GM12878 (cell line): ENCODE data around the gene ADAMTSL2. TPM values are rescaled to one million over a fixed set of nuclear protein-coding genes. Genes with fewer than 3 reads are reported as not detected.

ENCODE experiments used
- ATAC-seq: fragments of 200-7000 bp; cut with Tn5 transposase; 3 replicates; pipeline ENCODE4 v1.9.1; 2020; ENCODE audit warnings: mild to moderate bottlenecking, moderate library complexity
- BruUV-seq: library from RNA; stranded (reverse); fragments of 400-500 nt; replicated peaks from 2 replicates; lab custom pipeline; 2021; lab: Mats Ljungman, UMichigan
- CTCF ChIA-PET: fragments of 300-600 bp; sonication (Branson Sonifier 250); formaldehyde crosslinking; extraction: SDS; loops from one replicate; lab custom pipeline; 2021; ENCODE audit warnings: inconsistent platforms; lab: Yijun Ruan, JAX
- POLR2A ChIA-PET: fragments of 350-600 bp; formaldehyde crosslinking; extraction: SDS; loops from one replicate; lab custom pipeline; 2021; ENCODE audit warnings: inconsistent platforms; lab: Charles Lee
- RAD21 ChIA-PET: fragments of 300-600 bp; sonication (Branson Sonifier 250); formaldehyde crosslinking; loops from one replicate; lab custom pipeline; 2023; ENCODE audit warnings: antibody characterized with exemption; ENCODE audit not compliant: unreplicated experiment; lab: Charles Lee
- SMC1A ChIA-PET: fragments of 300-600 bp; sonication (Branson Sonifier 250); formaldehyde crosslinking; loops from one replicate; lab custom pipeline; 2023; ENCODE audit not compliant: unreplicated experiment, uncharacterized antibody; lab: Charles Lee
- DNase-seq: peaks from one replicate; pipeline ENCODE4 v3.0.0-alpha.2; 2011; ENCODE audit warnings: low read depth, low spot score
- FAIRE-seq: peaks from 3 replicates; lab custom pipeline; 2011; peaks lifted over from hg19 to GRCh38; lab: Jason Lieb, UNC
- H2AFZ ChIP-seq: 2 replicates; pipeline ENCODE4 v1.6.0; 2011; ENCODE audit warnings: low read depth, low read length, control low read depth; ENCODE audit not compliant: control insufficient read depth
- H3K27ac ChIP-seq: 2 replicates; pipeline ENCODE4 v1.5.1; 2011; ENCODE audit warnings: control low read depth; ENCODE audit not compliant: control insufficient read depth, insufficient read depth
- H3K27me3 ChIP-seq, 2 experiments: replicated peaks in 1 of 2; 2 replicates each; pipeline versions ENCODE4 v1.6.0 to v1.6.1; 2011; ENCODE audit warnings: low read length in 1 of 2; ENCODE audit not compliant: control insufficient read depth in 2 of 2, insufficient read depth in 2 of 2
- H3K36me3 ChIP-seq, 2 experiments: 2 replicates each; pipeline ENCODE4 v1.5.1; 2011; ENCODE audit warnings: low read length in 1 of 2; ENCODE audit not compliant: control insufficient read depth in 2 of 2, insufficient read depth in 2 of 2
- H3K4me1 ChIP-seq: 2 replicates; pipeline ENCODE4 v1.6.1; 2011; ENCODE audit warnings: mild to moderate bottlenecking, low read length, moderate library complexity, mixed read lengths; ENCODE audit not compliant: control insufficient read depth, insufficient read depth
- H3K4me2 ChIP-seq: 2 replicates; pipeline ENCODE4 v1.6.0; 2011; ENCODE audit warnings: control low read depth; ENCODE audit not compliant: control insufficient read depth, insufficient read depth
- H3K4me3 ChIP-seq: fragments of 200-600 bp; sonication (generic); 2 replicates; pipeline ENCODE4 v1.5.1; 2016
- H3K79me2 ChIP-seq: 2 replicates; pipeline ENCODE4 v1.6.0; 2011; ENCODE audit warnings: low read length; ENCODE audit not compliant: control insufficient read depth, insufficient read depth
- H3K9ac ChIP-seq: 2 replicates; pipeline ENCODE4 v1.8.0; 2011; ENCODE audit warnings: low read length, control low read depth, mixed read lengths; ENCODE audit not compliant: control insufficient read depth, insufficient read depth
- H3K9me3 ChIP-seq: replicated peaks from 3 replicates; pipeline ENCODE4 v1.5.1; 2011; ENCODE audit warnings: mild to moderate bottlenecking, low read length; ENCODE audit not compliant: control insufficient read depth, insufficient read depth
- H4K20me1 ChIP-seq: 2 replicates; pipeline ENCODE4 v1.6.0; 2011; ENCODE audit not compliant: control insufficient read depth, insufficient read depth
- BRCA1 ChIP-seq: IDR thresholded peaks from 2 replicates; pipeline ENCODE4 v1.6.1; 2011; ENCODE audit warnings: low read depth, low read length, improper control_type of control experiment
- JUND ChIP-seq: IDR thresholded peaks from 2 replicates; pipeline ENCODE4 v1.6.1; 2012; ENCODE audit warnings: low read depth, mild to moderate bottlenecking, low read length, improper control_type of control experiment, moderate library complexity
- NR2C1 ChIP-seq: fragments of 450-650 bp; IDR thresholded peaks from 2 replicates; pipeline ENCODE4 v1.6.1; 2017; ENCODE audit warnings: antibody characterized with exemption, mild to moderate bottlenecking, moderate library complexity
- NRF1 ChIP-seq: conservative IDR thresholded peaks from 2 replicates; pipeline ENCODE4 v1.6.1; 2011; ENCODE audit warnings: mild to moderate bottlenecking, low read depth, low read length, improper control_type of control experiment
- PAX5 ChIP-seq: IDR thresholded peaks from 2 replicates; pipeline ENCODE4 v1.6.1; 2011; ENCODE audit warnings: low read depth, low read length, borderline replicate concordance
- PML ChIP-seq: IDR thresholded peaks from 2 replicates; pipeline ENCODE4 v1.6.1; 2012; ENCODE audit warnings: low read length, inconsistent platforms
- RAD21 ChIP-seq: IDR thresholded peaks from 2 replicates; pipeline ENCODE4 v1.6.1; 2011; ENCODE audit warnings: mild to moderate bottlenecking, low read depth, low read length, moderate library complexity; ENCODE audit not compliant: insufficient read depth
- SMC3 ChIP-seq: IDR thresholded peaks from 2 replicates; pipeline ENCODE4 v1.6.1; 2011; ENCODE audit warnings: low read length, improper control_type of control experiment, borderline replicate concordance
- SP1 ChIP-seq: IDR thresholded peaks from one replicate; pipeline ENCODE4 v1.6.1; 2011; ENCODE audit warnings: low read depth, low read length
- STAT1 ChIP-seq: fragments of 450-650 bp; conservative IDR thresholded peaks from 2 replicates; pipeline ENCODE4 v1.6.1; 2014; ENCODE audit warnings: antibody characterized with exemption, mild to moderate bottlenecking
- WRNIP1 ChIP-seq: IDR thresholded peaks from 2 replicates; pipeline ENCODE4 v1.6.1; 2011; ENCODE audit warnings: low read depth, low read length, improper control_type of control experiment, borderline replicate concordance
- YBX1 ChIP-seq: fragments of 450-650 bp; IDR thresholded peaks from 2 replicates; pipeline ENCODE4 v1.6.1; 2016; ENCODE audit warnings: antibody characterized with exemption
- ZBED1 ChIP-seq: IDR thresholded peaks from 2 replicates; pipeline ENCODE4 v1.6.1; 2016; ENCODE audit warnings: borderline replicate concordance
- WGBS: methylation state at CpG from one replicate; pipeline ENCODE4 v1.1.6; 2016; ENCODE audit warnings: low lambda C conversion rate; ENCODE audit not compliant: insufficient replicate concordance, insufficient coverage; ENCODE audit errors: missing lambda C conversion rate; 5-methylcytosine and 5-hydroxymethylcytosine counted together
- in situ Hi-C: fragments of 300-500 bp; cut with MboI; formaldehyde crosslinking; loops from 9 replicates; pipeline ENCODE4 v1.14.3; 2018; ENCODE audit warnings: mixed read lengths
- intact Hi-C: fragments of 100-400 bp; cut with micrococcal nuclease; formaldehyde crosslinking; loops from one replicate; pipeline ENCODE4 v1.14.2; 2022; ENCODE audit not compliant: unreplicated experiment
- polyA plus RNA-seq, 11 experiments: library from polyadenylated mRNA; depleted of rRNA in 4 of 11; unstranded in 6 of 11; stranded (reverse) in 5 of 11; fragments of >200 nt; fragmentation: Nextera tagmentation in 4 of 11; fragmentation: Illumina TruSeq in 1 of 11; extraction: Ambion mirVana in 4 of 11; extraction: Trizol in 1 of 11; gene quantifications; 1 replicate in 1 of 11; 2 replicates in 10 of 11; pipeline versions ENCODE4 v1.2.1 to v1.2.3, GENCODE V29; 2011 to 2016; ENCODE audit warnings: inconsistent platforms in 2 of 11, missing spikeins in 2 of 11, low read depth in 1 of 11
- total RNA-seq, 4 experiments: library from RNA; depleted of rRNA in 3 of 4; stranded (reverse); fragments of >200 nt in 3 of 4; fragmentation: Illumina TruSeq in 1 of 4; extraction: Trizol in 1 of 4; gene quantifications; 2 replicates each; pipeline versions ENCODE4 v1.2.1 to v1.2.3, GENCODE V29; 2013 to 2021
- TF ChIP-seq, protein P1 (sequence below): IDR thresholded peaks from 2 replicates; pipeline ENCODE4 v1.6.1; 2011; ENCODE audit warnings: low read depth, mild to moderate bottlenecking, low read length, moderate library complexity, borderline replicate concordance; ENCODE audit errors: extremely low read depth
- TF ChIP-seq, protein P2 (sequence below), 3 experiments: IDR thresholded peaks in 2 of 3; conservative IDR thresholded peaks in 1 of 3; 2 replicates each; pipeline ENCODE4 v1.5.1; 2011; ENCODE audit warnings: low read depth in 3 of 3, low read length in 3 of 3, mild to moderate bottlenecking in 3 of 3, control low read depth in 2 of 3, moderate library complexity in 2 of 3, inconsistent platforms in 1 of 3, mixed read lengths in 1 of 3; ENCODE audit not compliant: control insufficient read depth in 2 of 3, insufficient read depth in 1 of 3; ENCODE audit errors: extremely low read depth in 1 of 3
- TF ChIP-seq, protein P3 (sequence below): IDR thresholded peaks from 2 replicates; pipeline ENCODE4 v1.6.1; 2011; ENCODE audit warnings: borderline replicate concordance, low read depth, mild to moderate bottlenecking, moderate library complexity, mixed read lengths, low read length; ENCODE audit not compliant: insufficient read depth; ENCODE audit errors: extremely low read length

Gene ADAMTSL2
- total and polyA plus RNA-seq, 10 of the 15 experiments (the other 5 are each of a cell fraction or from before 2014, with no cell fraction given): 0.07 TPM; not detected in 9

DNA sequence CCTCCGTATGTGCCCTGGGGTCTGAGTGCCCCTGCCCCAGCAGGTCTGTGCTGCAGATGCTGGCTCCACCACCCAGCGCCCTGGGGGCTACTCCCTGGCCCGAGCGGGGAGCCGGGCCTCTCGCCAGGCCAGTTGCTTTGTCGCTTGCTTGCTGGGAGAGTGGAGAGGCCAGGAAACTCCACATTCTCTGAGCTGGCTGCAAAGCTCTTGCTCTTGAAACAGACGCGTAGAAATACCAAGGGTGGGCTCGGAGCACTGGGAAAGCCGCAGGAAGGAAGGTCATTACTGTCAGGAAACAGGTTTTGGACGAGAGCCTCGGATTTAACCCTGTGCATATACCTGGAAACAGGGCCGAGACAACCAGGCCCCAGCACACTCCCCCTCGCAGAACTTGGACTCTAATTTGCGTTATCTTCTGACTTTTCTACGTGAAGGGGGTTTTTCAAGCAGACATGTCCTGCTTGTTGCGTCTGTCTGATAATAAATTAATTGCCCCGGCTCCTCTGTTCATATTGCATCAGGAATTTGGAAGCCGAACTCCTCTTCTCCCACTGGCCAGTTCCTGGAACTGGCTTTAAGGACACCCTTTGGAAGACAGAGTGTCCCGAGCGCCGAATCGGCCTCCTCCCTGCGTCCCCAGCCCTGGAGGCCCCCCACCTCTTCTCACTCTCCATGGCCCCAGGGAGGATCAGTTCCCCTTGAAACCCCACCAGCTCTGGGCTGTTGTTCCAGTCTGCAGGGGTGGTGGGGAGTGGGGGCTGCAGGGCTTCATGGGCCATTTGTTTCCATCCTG, 11.2 kb downstream of the ADAMTSL2 start:
- Histone ChIP-seq H3K79me2 (no peaks in the 10 kb centered on the region), H4K20me1 (no peaks in the 10 kb centered on the region), H3K27ac (no peak overlapping the region), H3K4me2 (no peak overlapping the region), H3K4me3 (no peak overlapping the region), H2AFZ (no peak overlapping the region), H3K4me1 (no peaks in the 10 kb centered on the region), H3K9me3 (no peaks in the 10 kb centered on the region), H3K36me3 (no peaks in the 10 kb centered on the region), H3K27me3 (peaks cover 0 to 5% of the 10 kb centered on the region in 2 experiments; a peak in 3 of 4 replicates), H3K9ac (no peak overlapping the region)
- in situ Hi-C loops (loop anchor here (25.0 kb wide), 1 partner anchor 467 kb away; no protein-coding TSS in a partner anchor), intact Hi-C loops (no loop called here)
- FAIRE-seq (no peak), DNase-seq (no peak), ATAC-seq (no peak)
- RAD21 ChIA-PET: no interaction called here
- SMC1A ChIA-PET: no interaction called here
- CTCF ChIA-PET: no interaction called here
- WGBS: 16% methylated on average over 24 of the region's 25 CpGs
- POLR2A ChIA-PET: no interaction called here
- BruUV-seq: no TSS peak
- TF ChIP-seq JUND (no peak), RAD21 (no peak), ZBED1 (no peak), BRCA1 (no peak), NR2C1 (no peak), STAT1 (no peak), PAX5 (no peak), SP1 (no peak), SMC3 (no peak), WRNIP1 (no peak), NRF1 (no peak), YBX1 (no peak), PML (no peak)
- TF ChIP-seq, protein P1, sequence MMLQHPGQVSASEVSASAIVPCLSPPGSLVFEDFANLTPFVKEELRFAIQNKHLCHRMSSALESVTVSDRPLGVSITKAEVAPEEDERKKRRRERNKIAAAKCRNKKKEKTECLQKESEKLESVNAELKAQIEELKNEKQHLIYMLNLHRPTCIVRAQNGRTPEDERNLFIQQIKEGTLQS: no peak
- TF ChIP-seq, protein P2, sequence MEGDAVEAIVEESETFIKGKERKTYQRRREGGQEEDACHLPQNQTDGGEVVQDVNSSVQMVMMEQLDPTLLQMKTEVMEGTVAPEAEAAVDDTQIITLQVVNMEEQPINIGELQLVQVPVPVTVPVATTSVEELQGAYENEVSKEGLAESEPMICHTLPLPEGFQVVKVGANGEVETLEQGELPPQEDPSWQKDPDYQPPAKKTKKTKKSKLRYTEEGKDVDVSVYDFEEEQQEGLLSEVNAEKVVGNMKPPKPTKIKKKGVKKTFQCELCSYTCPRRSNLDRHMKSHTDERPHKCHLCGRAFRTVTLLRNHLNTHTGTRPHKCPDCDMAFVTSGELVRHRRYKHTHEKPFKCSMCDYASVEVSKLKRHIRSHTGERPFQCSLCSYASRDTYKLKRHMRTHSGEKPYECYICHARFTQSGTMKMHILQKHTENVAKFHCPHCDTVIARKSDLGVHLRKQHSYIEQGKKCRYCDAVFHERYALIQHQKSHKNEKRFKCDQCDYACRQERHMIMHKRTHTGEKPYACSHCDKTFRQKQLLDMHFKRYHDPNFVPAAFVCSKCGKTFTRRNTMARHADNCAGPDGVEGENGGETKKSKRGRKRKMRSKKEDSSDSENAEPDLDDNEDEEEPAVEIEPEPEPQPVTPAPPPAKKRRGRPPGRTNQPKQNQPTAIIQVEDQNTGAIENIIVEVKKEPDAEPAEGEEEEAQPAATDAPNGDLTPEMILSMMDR (IDR thresholded peaks at IDR 0.05 in 2 of 3, conservative IDR thresholded peaks at IDR 0.05 in 1 of 3; ENCODE audit: control insufficient read depth in 2 of 3, extremely low read depth in 1 of 3, insufficient read depth in 1 of 3, low read depth in 3 of 3, low read length in 3 of 3): no peak
- TF ChIP-seq, protein P3, sequence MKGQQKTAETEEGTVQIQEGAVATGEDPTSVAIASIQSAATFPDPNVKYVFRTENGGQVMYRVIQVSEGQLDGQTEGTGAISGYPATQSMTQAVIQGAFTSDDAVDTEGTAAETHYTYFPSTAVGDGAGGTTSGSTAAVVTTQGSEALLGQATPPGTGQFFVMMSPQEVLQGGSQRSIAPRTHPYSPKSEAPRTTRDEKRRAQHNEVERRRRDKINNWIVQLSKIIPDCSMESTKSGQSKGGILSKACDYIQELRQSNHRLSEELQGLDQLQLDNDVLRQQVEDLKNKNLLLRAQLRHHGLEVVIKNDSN: no peak
- TF ChIP-seq, all 136 proteins: peak for 0
